HepG2 (cell line): ENCODE data around the gene RNU7-1. TPM values are rescaled to one million over a fixed set of nuclear protein-coding genes. Genes with fewer than 3 reads are reported as not detected.

Source experiments
- ATAD3A ChIP-seq: sonication (generic); formaldehyde crosslinking; IDR thresholded peaks from 2 replicates; pipeline ENCODE4 v1.4.0; 2020; ENCODE audit warnings: missing genetic modification reagents
- CAMTA2 ChIP-seq: sonication (generic); formaldehyde crosslinking; IDR thresholded peaks from 2 replicates; pipeline ENCODE4 v1.4.0; 2020; ENCODE audit warnings: mild to moderate bottlenecking, missing genetic modification reagents, borderline replicate concordance
- CREB1 ChIP-seq, 2 experiments: fragments of 450-650 bp in 1 of 2; IDR thresholded peaks; 2 replicates each; pipeline ENCODE4 v1.6.1; 2016 to 2017; ENCODE audit warnings: control low read depth in 1 of 2, mild to moderate bottlenecking in 1 of 2, missing compliant biosample characterization in 1 of 2, missing genetic modification characterization in 1 of 2
- JDP2 ChIP-seq: sonication (generic); formaldehyde crosslinking; IDR thresholded peaks from 2 replicates; pipeline ENCODE4 v1.8.1; 2022; ENCODE audit warnings: missing genetic modification reagents, borderline replicate concordance
- NFYB ChIP-seq: sonication (generic); formaldehyde crosslinking; IDR thresholded peaks from 2 replicates; pipeline ENCODE4 v1.4.0; 2020; ENCODE audit warnings: missing genetic modification reagents
- XBP1 ChIP-seq: sonication (generic); formaldehyde crosslinking; IDR thresholded peaks from 2 replicates; pipeline ENCODE4 v1.5.0; 2020; ENCODE audit warnings: missing genetic modification reagents
- ZBTB8A ChIP-seq: sonication (generic); formaldehyde crosslinking; IDR thresholded peaks from 2 replicates; pipeline ENCODE4 v1.4.0; 2020; ENCODE audit warnings: mild to moderate bottlenecking, low read depth, missing genetic modification reagents, borderline replicate concordance
- ZFP36L1 ChIP-seq: sonication (generic); formaldehyde crosslinking; IDR thresholded peaks from 2 replicates; pipeline ENCODE4 v1.8.0; 2022; ENCODE audit warnings: mild to moderate bottlenecking, missing genetic modification reagents, moderate library complexity
- ZNF496 ChIP-seq: sonication (generic); formaldehyde crosslinking; IDR thresholded peaks from 2 replicates; pipeline ENCODE4 v1.8.1; 2023; ENCODE audit warnings: mild to moderate bottlenecking, moderate library complexity, missing genetic modification reagents; ENCODE audit not compliant: insufficient replicate concordance
- ZNF546 ChIP-seq: sonication (generic); formaldehyde crosslinking; conservative IDR thresholded peaks from 2 replicates; pipeline ENCODE4 v1.8.1; 2023; ENCODE audit warnings: mild to moderate bottlenecking, missing genetic modification reagents
- ZNF672 ChIP-seq: sonication (generic); formaldehyde crosslinking; IDR thresholded peaks from 2 replicates; pipeline ENCODE4 v1.8.1; 2022; ENCODE audit warnings: missing genetic modification reagents
- ZNF746 ChIP-seq: sonication (generic); formaldehyde crosslinking; IDR thresholded peaks from 2 replicates; pipeline ENCODE4 v1.8.0; 2022; ENCODE audit warnings: mild to moderate bottlenecking, missing genetic modification reagents
- polyA plus RNA-seq, 8 experiments: library from polyadenylated mRNA; depleted of rRNA in 3 of 8; stranded (reverse) in 7 of 8; unstranded in 1 of 8; fragments of >200 nt; fragmentation: Illumina TruSeq in 4 of 8; extraction: Trizol in 4 of 8; gene quantifications; 2 replicates each; pipeline versions ENCODE4 v1.2.1 to v1.2.3, GENCODE V29; 2011 to 2016; ENCODE audit warnings: low read depth in 4 of 8, missing spikeins in 1 of 8, mixed read lengths in 1 of 8; ENCODE audit not compliant: insufficient read depth in 1 of 8
- total RNA-seq, 5 experiments: library from RNA; depleted of rRNA; stranded (reverse); fragments of >200 nt; fragmentation: Illumina TruSeq; extraction: Trizol; gene quantifications; 2 replicates each; pipeline ENCODE4 v1.2.3, GENCODE V29; 2016; ENCODE audit warnings: low read depth in 1 of 5
- TF ChIP-seq, protein P1 (sequence below): sonication (generic); formaldehyde crosslinking; IDR thresholded peaks from 2 replicates; pipeline ENCODE4 v1.4.0; 2020; ENCODE audit warnings: mild to moderate bottlenecking, missing genetic modification reagents
- TF ChIP-seq, protein P2 (sequence below): sonication (generic); formaldehyde crosslinking; IDR thresholded peaks from 2 replicates; pipeline ENCODE4 v1.4.0; 2020; ENCODE audit warnings: missing genetic modification reagents, mild to moderate bottlenecking, borderline replicate concordance
- TF ChIP-seq, protein P3 (sequence below): sonication (generic); formaldehyde crosslinking; IDR thresholded peaks from 2 replicates; pipeline ENCODE4 v1.4.0; 2020; ENCODE audit warnings: missing genetic modification reagents
- TF ChIP-seq, protein P4 (sequence below): sonication (generic); formaldehyde crosslinking; IDR thresholded peaks from 2 replicates; pipeline ENCODE4 v1.8.0; 2022; ENCODE audit warnings: mild to moderate bottlenecking, missing genetic modification reagents, moderate library complexity

Gene RNU7-1
- total and polyA plus RNA-seq, 2 of the 13 experiments (the other 11 are each of a cell fraction or from before 2014, with no cell fraction given), result not detected

DNA sequence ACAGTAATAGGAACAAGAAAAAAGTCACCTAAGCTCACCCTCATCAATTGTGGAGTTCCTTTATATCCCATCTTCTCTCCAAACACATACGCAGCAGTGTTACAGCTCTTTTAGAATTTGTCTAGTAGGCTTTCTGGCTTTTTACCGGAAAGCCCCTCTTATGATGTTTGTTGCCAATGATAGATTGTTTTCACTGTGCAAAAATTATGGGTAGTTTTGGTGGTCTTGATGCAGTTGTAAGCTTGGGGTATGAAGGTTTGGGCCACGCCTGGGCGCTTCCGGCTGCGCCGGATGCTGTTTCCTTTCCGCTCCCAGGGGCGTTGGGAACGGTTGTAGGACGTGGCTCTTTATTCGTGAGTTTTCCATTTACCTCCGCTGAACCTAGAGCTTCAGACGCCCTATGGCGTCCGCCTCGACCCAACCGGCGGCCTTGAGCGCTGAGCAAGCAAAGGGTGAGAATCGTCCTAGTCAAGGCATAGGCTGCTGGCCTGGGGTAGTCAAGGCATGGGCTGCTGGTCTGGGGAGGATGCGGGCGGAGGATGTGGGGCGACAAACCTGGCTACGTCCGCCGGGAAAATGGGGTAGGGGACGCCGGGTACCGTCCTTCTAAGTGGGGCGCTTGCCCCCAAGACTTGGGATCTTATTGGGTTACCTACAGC is at the start of gene RNU7-1, which contains the start of gene C12orf57 (continued):
- TF ChIP-seq, protein P1, sequence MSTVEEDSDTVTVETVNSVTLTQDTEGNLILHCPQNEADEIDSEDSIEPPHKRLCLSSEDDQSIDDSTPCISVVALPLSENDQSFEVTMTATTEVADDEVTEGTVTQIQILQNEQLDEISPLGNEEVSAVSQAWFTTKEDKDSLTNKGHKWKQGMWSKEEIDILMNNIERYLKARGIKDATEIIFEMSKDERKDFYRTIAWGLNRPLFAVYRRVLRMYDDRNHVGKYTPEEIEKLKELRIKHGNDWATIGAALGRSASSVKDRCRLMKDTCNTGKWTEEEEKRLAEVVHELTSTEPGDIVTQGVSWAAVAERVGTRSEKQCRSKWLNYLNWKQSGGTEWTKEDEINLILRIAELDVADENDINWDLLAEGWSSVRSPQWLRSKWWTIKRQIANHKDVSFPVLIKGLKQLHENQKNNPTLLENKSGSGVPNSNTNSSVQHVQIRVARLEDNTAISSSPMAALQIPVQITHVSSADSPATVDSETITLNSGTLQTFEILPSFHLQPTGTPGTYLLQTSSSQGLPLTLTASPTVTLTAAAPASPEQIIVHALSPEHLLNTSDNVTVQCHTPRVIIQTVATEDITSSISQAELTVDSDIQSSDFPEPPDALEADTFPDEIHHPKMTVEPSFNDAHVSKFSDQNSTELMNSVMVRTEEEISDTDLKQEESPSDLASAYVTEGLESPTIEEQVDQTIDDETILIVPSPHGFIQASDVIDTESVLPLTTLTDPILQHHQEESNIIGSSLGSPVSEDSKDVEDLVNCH, result no peak; the same call in 1 of the 2 replicates
- TF ChIP-seq ZNF546 (CRISPR knock-in tag) (peak; percentile 26; the same call in 1 of the 2 replicates), ZNF496 (no peak), ZNF672 (CRISPR knock-in tag) (peak; percentile 94; the same call in 1 of the 2 replicates), XBP1 (CRISPR knock-in tag) (no peak), CAMTA2 (CRISPR knock-in tag) (no peak), ATAD3A (no peak), ZBTB8A (CRISPR knock-in tag) (0 out of 2 replicates have a peak, but pooled peaks have one; percentile 55), ZFP36L1 (peak; percentile 76; the same call in 1 of the 2 replicates), ZNF746 (CRISPR knock-in tag) (peak; percentile 54; the same call in 1 of the 2 replicates), NFYB (CRISPR knock-in tag) (peak; percentile 45; the same call in 1 of the 2 replicates), JDP2 (CRISPR knock-in tag) (no peak; the same call in 1 of the 2 replicates), CREB1 (IDR thresholded peaks at IDR 0.05) (peak; percentile 16; the same call in 1 of the 2 replicates), CREB1 (CRISPR knock-in tag; IDR thresholded peaks at IDR 0.05) (peak; percentile 90)
- TF ChIP-seq, protein P2, sequence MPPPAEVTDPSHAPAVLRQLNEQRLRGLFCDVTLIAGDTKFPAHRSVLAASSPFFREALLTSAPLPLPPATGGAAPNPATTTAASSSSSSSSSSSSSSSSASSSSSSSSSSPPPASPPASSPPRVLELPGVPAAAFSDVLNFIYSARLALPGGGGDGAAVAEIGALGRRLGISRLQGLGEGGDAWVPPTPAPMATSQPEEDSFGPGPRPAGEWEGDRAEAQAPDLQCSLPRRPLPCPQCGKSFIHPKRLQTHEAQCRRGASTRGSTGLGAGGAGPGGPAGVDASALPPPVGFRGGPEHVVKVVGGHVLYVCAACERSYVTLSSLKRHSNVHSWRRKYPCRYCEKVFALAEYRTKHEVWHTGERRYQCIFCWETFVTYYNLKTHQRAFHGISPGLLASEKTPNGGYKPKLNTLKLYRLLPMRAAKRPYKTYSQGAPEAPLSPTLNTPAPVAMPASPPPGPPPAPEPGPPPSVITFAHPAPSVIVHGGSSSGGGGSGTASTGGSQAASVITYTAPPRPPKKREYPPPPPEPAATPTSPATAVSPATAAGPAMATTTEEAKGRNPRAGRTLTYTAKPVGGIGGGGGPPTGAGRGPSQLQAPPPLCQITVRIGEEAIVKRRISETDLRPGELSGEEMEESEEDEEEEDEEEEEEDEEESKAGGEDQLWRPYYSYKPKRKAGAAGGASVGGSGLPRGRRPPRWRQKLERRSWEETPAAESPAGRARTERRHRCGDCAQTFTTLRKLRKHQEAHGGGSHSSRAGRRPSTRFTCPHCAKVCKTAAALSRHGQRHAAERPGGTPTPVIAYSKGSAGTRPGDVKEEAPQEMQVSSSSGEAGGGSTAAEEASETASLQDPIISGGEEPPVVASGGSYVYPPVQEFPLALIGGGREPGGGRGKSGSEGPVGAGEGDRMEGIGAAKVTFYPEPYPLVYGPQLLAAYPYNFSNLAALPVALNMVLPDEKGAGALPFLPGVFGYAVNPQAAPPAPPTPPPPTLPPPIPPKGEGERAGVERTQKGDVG (CRISPR knock-in tag), result 0 out of 2 replicates have a peak, but pooled peaks have one; percentile 6
- TF ChIP-seq, protein P3, sequence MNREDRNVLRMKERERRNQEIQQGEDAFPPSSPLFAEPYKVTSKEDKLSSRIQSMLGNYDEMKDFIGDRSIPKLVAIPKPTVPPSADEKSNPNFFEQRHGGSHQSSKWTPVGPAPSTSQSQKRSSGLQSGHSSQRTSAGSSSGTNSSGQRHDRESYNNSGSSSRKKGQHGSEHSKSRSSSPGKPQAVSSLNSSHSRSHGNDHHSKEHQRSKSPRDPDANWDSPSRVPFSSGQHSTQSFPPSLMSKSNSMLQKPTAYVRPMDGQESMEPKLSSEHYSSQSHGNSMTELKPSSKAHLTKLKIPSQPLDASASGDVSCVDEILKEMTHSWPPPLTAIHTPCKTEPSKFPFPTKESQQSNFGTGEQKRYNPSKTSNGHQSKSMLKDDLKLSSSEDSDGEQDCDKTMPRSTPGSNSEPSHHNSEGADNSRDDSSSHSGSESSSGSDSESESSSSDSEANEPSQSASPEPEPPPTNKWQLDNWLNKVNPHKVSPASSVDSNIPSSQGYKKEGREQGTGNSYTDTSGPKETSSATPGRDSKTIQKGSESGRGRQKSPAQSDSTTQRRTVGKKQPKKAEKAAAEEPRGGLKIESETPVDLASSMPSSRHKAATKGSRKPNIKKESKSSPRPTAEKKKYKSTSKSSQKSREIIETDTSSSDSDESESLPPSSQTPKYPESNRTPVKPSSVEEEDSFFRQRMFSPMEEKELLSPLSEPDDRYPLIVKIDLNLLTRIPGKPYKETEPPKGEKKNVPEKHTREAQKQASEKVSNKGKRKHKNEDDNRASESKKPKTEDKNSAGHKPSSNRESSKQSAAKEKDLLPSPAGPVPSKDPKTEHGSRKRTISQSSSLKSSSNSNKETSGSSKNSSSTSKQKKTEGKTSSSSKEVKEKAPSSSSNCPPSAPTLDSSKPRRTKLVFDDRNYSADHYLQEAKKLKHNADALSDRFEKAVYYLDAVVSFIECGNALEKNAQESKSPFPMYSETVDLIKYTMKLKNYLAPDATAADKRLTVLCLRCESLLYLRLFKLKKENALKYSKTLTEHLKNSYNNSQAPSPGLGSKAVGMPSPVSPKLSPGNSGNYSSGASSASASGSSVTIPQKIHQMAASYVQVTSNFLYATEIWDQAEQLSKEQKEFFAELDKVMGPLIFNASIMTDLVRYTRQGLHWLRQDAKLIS (CRISPR knock-in tag), result peak; percentile 98
- TF ChIP-seq, protein P4, sequence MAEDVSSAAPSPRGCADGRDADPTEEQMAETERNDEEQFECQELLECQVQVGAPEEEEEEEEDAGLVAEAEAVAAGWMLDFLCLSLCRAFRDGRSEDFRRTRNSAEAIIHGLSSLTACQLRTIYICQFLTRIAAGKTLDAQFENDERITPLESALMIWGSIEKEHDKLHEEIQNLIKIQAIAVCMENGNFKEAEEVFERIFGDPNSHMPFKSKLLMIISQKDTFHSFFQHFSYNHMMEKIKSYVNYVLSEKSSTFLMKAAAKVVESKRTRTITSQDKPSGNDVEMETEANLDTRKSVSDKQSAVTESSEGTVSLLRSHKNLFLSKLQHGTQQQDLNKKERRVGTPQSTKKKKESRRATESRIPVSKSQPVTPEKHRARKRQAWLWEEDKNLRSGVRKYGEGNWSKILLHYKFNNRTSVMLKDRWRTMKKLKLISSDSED (CRISPR knock-in tag), result no peak
